Calu3 (cell line): ENCODE results near the gene NUDT22. TPM values are rescaled to one million over a fixed set of nuclear protein-coding genes. Genes with fewer than 3 reads are reported as not detected.

Experiments used
- BruUV-seq: library from RNA; stranded (reverse); fragments of 400-500 nt; replicated peaks from 2 replicates; lab custom pipeline; 2021; lab: Mats Ljungman, UMichigan
- CTCF ChIA-PET: fragments of 300-600 bp; sonication (Branson Sonifier 250); formaldehyde crosslinking; loops from one replicate; lab custom pipeline; 2022; ENCODE audit warnings: antibody characterized with exemption; lab: Charles Lee
- DNase-seq: peaks from one replicate; pipeline ENCODE4 v3.0.0; 2022
- H3K27ac Mint-ChIP-seq: one replicate; pipeline ENCODE4 v1.8.0; 2022; ENCODE audit warnings: mixed read lengths; ENCODE audit not compliant: unreplicated experiment
- H3K27me3 Mint-ChIP-seq: one replicate; pipeline ENCODE4 v1.8.0; 2022; ENCODE audit warnings: mixed read lengths; ENCODE audit not compliant: unreplicated experiment
- H3K36me3 Mint-ChIP-seq: one replicate; pipeline ENCODE4 v1.8.0; 2022; ENCODE audit warnings: mild to moderate bottlenecking, moderate library complexity, mixed read lengths; ENCODE audit not compliant: insufficient read depth, unreplicated experiment
- H3K4me1 Mint-ChIP-seq: one replicate; pipeline ENCODE4 v1.8.0; 2022; ENCODE audit warnings: mild to moderate bottlenecking, low read depth, mixed read lengths; ENCODE audit not compliant: unreplicated experiment
- H3K4me3 Mint-ChIP-seq: one replicate; pipeline ENCODE4 v1.8.0; 2022; ENCODE audit warnings: mild to moderate bottlenecking, low read depth, moderate library complexity, mixed read lengths; ENCODE audit not compliant: unreplicated experiment
- H3K9me3 Mint-ChIP-seq: one replicate; pipeline ENCODE4 v1.8.0; 2022; ENCODE audit warnings: low read depth, mixed read lengths; ENCODE audit not compliant: unreplicated experiment
- CTCF ChIP-seq: fragments of 200-600 bp; IDR thresholded peaks from one replicate; pipeline ENCODE4 v1.8.0; 2022; ENCODE audit warnings: antibody characterized with exemption; ENCODE audit not compliant: unreplicated experiment
- intact Hi-C: fragments of 100-400 bp; cut with micrococcal nuclease; formaldehyde crosslinking; loops from one replicate; pipeline ENCODE4 v1.10.0; 2022; ENCODE audit not compliant: unreplicated experiment
- total RNA-seq: library from RNA; stranded (reverse); gene quantifications from 2 replicates; pipeline ENCODE4 v1.2.3, GENCODE V29; 2022

NUDT22 gene
- total RNA-seq, 1 experiment from 2014 or later = 58.7 TPM

GRCh38 chr11:64230985-64231365 lies 4.9 kb downstream of the NUDT22 start:
- CTCF ChIA-PET = interaction anchor here (0.6 kb wide), 1 partner anchor 548 kb away, joined by 3 read pairs; no protein-coding TSS in a partner anchor
- Mint-ChIP-seq H3K36me3 (peaks cover 81% of the 10 kb centered on the region), H3K9me3 (no peaks in the 10 kb centered on the region), H3K4me1 (peaks cover 7% of the 10 kb centered on the region), H3K27ac (no peak overlapping the region), H3K27me3 (no peaks in the 10 kb centered on the region), H3K4me3 (peak overlapping the region; percentile 92)
- intact Hi-C loops = no loop called here
- TF ChIP-seq CTCF = no peak
- no peak for DNase-seq
- no TSS peak for BruUV-seq

- no peak for DNase-seq
- Mint-ChIP-seq H3K4me3 (peak overlapping the region; percentile 92), H3K36me3 (peaks cover 81% of the 10 kb centered on the region), H3K27ac (no peak overlapping the region), H3K27me3 (no peaks in the 10 kb centered on the region), H3K9me3 (no peaks in the 10 kb centered on the region), H3K4me1 (peaks cover 8% of the 10 kb centered on the region)
- CTCF ChIA-PET = interaction anchor here (0.6 kb wide), 1 partner anchor 548 kb away, joined by 3 read pairs; no protein-coding TSS in a partner anchor
- no TSS peak for BruUV-seq
- intact Hi-C loops = no loop called here
- TF ChIP-seq CTCF = no peak
Measured at GRCh38 chr11:64231546-64231945, 5.5 kb downstream of the NUDT22 start.

- H3K9me3 Mint-ChIP-seq = no peaks in the 10 kb centered on the region
- peaks cover 15% of the 10 kb centered on the region for H3K4me1 Mint-ChIP-seq
- BruUV-seq = no TSS peak
- CTCF ChIA-PET = no interaction called here
- intact Hi-C loops = no loop called here
- no peak for DNase-seq
- no peak overlapping the region for H3K27ac Mint-ChIP-seq
- no peaks in the 10 kb centered on the region for H3K27me3 Mint-ChIP-seq
- TF ChIP-seq CTCF = no peak
- H3K4me3 Mint-ChIP-seq = peak overlapping the region; percentile 92
- H3K36me3 Mint-ChIP-seq = peaks cover 81% of the 10 kb centered on the region
Measured at GRCh38 chr11:64232182-64232966, 6.3 kb downstream of the NUDT22 start.

GRCh38 chr11:64232967-64233315 lies 6.9 kb downstream of the NUDT22 start:
- H3K36me3 Mint-ChIP-seq = peaks cover 81% of the 10 kb centered on the region
- no TSS peak for BruUV-seq
- H3K27ac Mint-ChIP-seq = peak overlapping the region; percentile 69
- peaks cover 15% of the 10 kb centered on the region for H3K4me1 Mint-ChIP-seq
- no peaks in the 10 kb centered on the region for H3K27me3 Mint-ChIP-seq
- CTCF ChIA-PET = no interaction called here
- no peak for TF ChIP-seq CTCF
- intact Hi-C loops = no loop called here
- no peak for DNase-seq
- no peaks in the 10 kb centered on the region for H3K9me3 Mint-ChIP-seq
- peak overlapping the region; percentile 82 for H3K4me3 Mint-ChIP-seq
